C1 segment of cervical spinal cord (tissue), 14 donors: ENCODE results near the gene KLHDC4.

Experiments used
- DNase-seq, 14 donors: peaks; one replicate each; lab custom pipeline; 2025; lab: John Stamatoyannopoulos, UW

KLHDC4 gene

GRCh38 chr16:87661561-87661960, 104.2 kb downstream of the KLHDC4 start:
- DNase-seq, result peak in 1 of 14 donors; percentile 3

- DNase-seq, result no peak
Observed at GRCh38 chr16:87658564-87659225, 107.1 kb downstream of the KLHDC4 start.
